H1 (cell line): ENCODE data around the gene YWHAB. TPM values are rescaled to one million over a fixed set of nuclear protein-coding genes. Genes with fewer than 3 reads are reported as not detected.

Experiments used
- CTCF ChIA-PET: fragments of 300-600 bp; sonication (Branson Sonifier 250); formaldehyde crosslinking; loops from one replicate; lab custom pipeline; 2021; ENCODE audit not compliant: partially characterized antibody; lab: Charles Lee
- POLR2A ChIA-PET: fragments of 300-600 bp; sonication (Branson Sonifier 250); formaldehyde crosslinking; loops from one replicate; lab custom pipeline; 2021; ENCODE audit warnings: inconsistent platforms; ENCODE audit not compliant: partially characterized antibody; lab: Charles Lee
- DNase-seq, 2 experiments: peaks; one replicate each; pipeline versions ENCODE4 v3.0.0 to v3.0.0-alpha.2; 2010 to 2022; ENCODE audit warnings: low spot score in 2 of 2, low read depth in 1 of 2, mixed read lengths in 1 of 2
- FAIRE-seq: peaks from 2 replicates; lab custom pipeline; 2011; peaks lifted over from hg19 to GRCh38; lab: Jason Lieb, UNC
- H2AFZ ChIP-seq: 2 replicates; pipeline ENCODE4 v1.8.1; 2012; ENCODE audit warnings: low read length, inconsistent platforms
- H2AK5ac ChIP-seq: 2 replicates; pipeline ENCODE4 v1.6.1; 2013; ENCODE audit warnings: low read depth, low read length
- H2BK120ac ChIP-seq: replicated peaks from 2 replicates; pipeline ENCODE3; 2013; ENCODE audit warnings: low read depth, low read length, inconsistent platforms
- H2BK12ac ChIP-seq: 2 replicates; pipeline ENCODE4 v1.6.1; 2013; ENCODE audit warnings: low read depth, low read length
- H2BK15ac ChIP-seq: 2 replicates; pipeline ENCODE4 v1.6.1; 2013; ENCODE audit warnings: low read length
- H2BK20ac ChIP-seq: 2 replicates; pipeline ENCODE4 v1.6.1; 2013; ENCODE audit warnings: low read length
- H2BK5ac ChIP-seq: 2 replicates; pipeline ENCODE4 v1.6.1; 2013; ENCODE audit warnings: low read depth, low read length
- H3K14ac ChIP-seq: 2 replicates; pipeline ENCODE4 v1.6.1; 2013; ENCODE audit warnings: inconsistent platforms; ENCODE audit not compliant: insufficient read length
- H3K18ac ChIP-seq: 2 replicates; pipeline ENCODE4 v1.6.1; 2013; ENCODE audit warnings: low read length; ENCODE audit errors: extremely low read depth
- H3K23ac ChIP-seq: 2 replicates; pipeline ENCODE4 v1.6.1; 2013; ENCODE audit warnings: inconsistent platforms; ENCODE audit not compliant: insufficient read length
- H3K23me2 ChIP-seq: 2 replicates; pipeline ENCODE4 v1.6.1; 2013; ENCODE audit warnings: low read depth, low read length
- H3K27ac ChIP-seq: 2 replicates; pipeline ENCODE4 v1.6.1; 2011; ENCODE audit warnings: low read depth, low read length, inconsistent platforms
- H3K27me3 ChIP-seq, 4 experiments: replicated peaks in 1 of 4; 1 replicate in 1 of 4; 2 replicates in 3 of 4; pipeline versions ENCODE4 v1.6.1 to v1.8.1; 2011 to 2013; ENCODE audit warnings: low read length in 3 of 4, mild to moderate bottlenecking in 3 of 4, inconsistent platforms in 2 of 4, mixed read lengths in 2 of 4, moderate library complexity in 1 of 4; ENCODE audit not compliant: control insufficient read depth in 3 of 4, insufficient read depth in 3 of 4; ENCODE audit errors: extremely low read depth in 1 of 4
- H3K36me3 ChIP-seq, 4 experiments: 2 replicates each; pipeline versions ENCODE4 v1.6.1 to v1.8.1; 2011 to 2013; ENCODE audit warnings: mild to moderate bottlenecking in 4 of 4, low read length in 3 of 4, moderate library complexity in 2 of 4, control low read depth in 1 of 4, inconsistent platforms in 1 of 4; ENCODE audit not compliant: insufficient read depth in 4 of 4, control insufficient read depth in 2 of 4
- H3K4ac ChIP-seq: replicated peaks from 2 replicates; pipeline ENCODE3; 2013; ENCODE audit warnings: low read length, low read depth, mixed read lengths, inconsistent platforms; ENCODE audit not compliant: insufficient read length
- H3K4me1 ChIP-seq, 4 experiments: replicated peaks in 1 of 4; 1 replicate in 1 of 4; 2 replicates in 3 of 4; pipeline versions ENCODE4 v1.6.1 to v1.8.1; 2011 to 2013; ENCODE audit warnings: low read length in 3 of 4, inconsistent platforms in 2 of 4, mixed read lengths in 1 of 4; ENCODE audit not compliant: insufficient read depth in 4 of 4, control insufficient read depth in 3 of 4
- H3K4me2 ChIP-seq, 2 experiments: 2 replicates each; pipeline versions ENCODE4 v1.6.1 to v1.8.1; 2011 to 2013; ENCODE audit warnings: low read depth in 2 of 2, low read length in 2 of 2, control low read depth in 1 of 2, inconsistent platforms in 1 of 2, mild to moderate bottlenecking in 1 of 2; ENCODE audit not compliant: insufficient read depth in 1 of 2
- H3K4me3 ChIP-seq, 4 experiments: fragments of 200-600, 300-600 bp in 1 of 4; sonication (generic), shearing (Covaris generic), sonication (Bioruptor Twin) in 1 of 4; 2 replicates each; pipeline versions ENCODE4 v1.5.1 to v1.8.1; 2011 to 2016; ENCODE audit warnings: low read length in 4 of 4, low read depth in 3 of 4, control low read depth in 2 of 4, inconsistent platforms in 2 of 4, mild to moderate bottlenecking in 2 of 4, mixed read lengths in 1 of 4, moderate library complexity in 1 of 4; ENCODE audit not compliant: insufficient read depth in 2 of 4; ENCODE audit errors: extremely low read depth in 1 of 4
- H3K56ac ChIP-seq: replicated peaks from 2 replicates; pipeline ENCODE3; 2013; ENCODE audit warnings: low read depth, mild to moderate bottlenecking, mixed read lengths, low read length, inconsistent platforms; ENCODE audit not compliant: insufficient read length
- H3K79me1 ChIP-seq: 2 replicates; pipeline ENCODE4 v1.6.1; 2013; ENCODE audit warnings: low read depth, low read length, control low read depth
- H3K79me2 ChIP-seq, 2 experiments: 2 replicates each; pipeline versions ENCODE4 v1.6.1 to v1.8.1; 2012 to 2013; ENCODE audit warnings: low read length in 2 of 2, mild to moderate bottlenecking in 2 of 2, inconsistent platforms in 1 of 2; ENCODE audit not compliant: insufficient read depth in 2 of 2, control insufficient read depth in 1 of 2
- H3K9ac ChIP-seq, 4 experiments: replicated peaks in 1 of 4; 1 replicate in 1 of 4; 2 replicates in 3 of 4; pipeline versions ENCODE4 v1.6.1 to v1.8.1; 2011 to 2013; ENCODE audit warnings: low read depth in 3 of 4, low read length in 3 of 4, control low read depth in 2 of 4, mild to moderate bottlenecking in 2 of 4, moderate library complexity in 2 of 4, inconsistent platforms in 1 of 4; ENCODE audit errors: extremely low read depth in 1 of 4
- H3K9me3 ChIP-seq, 2 experiments: 2 replicates each; pipeline versions ENCODE4 v1.6.1 to v1.8.1; 2012 to 2013; ENCODE audit warnings: mild to moderate bottlenecking in 2 of 2, moderate library complexity in 2 of 2, control low read depth in 1 of 2, inconsistent platforms in 1 of 2, low read depth in 1 of 2, low read length in 1 of 2, mixed read lengths in 1 of 2; ENCODE audit not compliant: insufficient read depth in 2 of 2
- H4K20me1 ChIP-seq, 2 experiments: replicated peaks in 1 of 2; 2 replicates each; pipeline versions ENCODE3 to v1.8.1; 2011 to 2013; ENCODE audit warnings: inconsistent platforms in 2 of 2, low read length in 2 of 2, mild to moderate bottlenecking in 1 of 2; ENCODE audit not compliant: insufficient read depth in 2 of 2, control insufficient read depth in 1 of 2
- H4K5ac ChIP-seq: 2 replicates; pipeline ENCODE4 v1.6.1; 2013; ENCODE audit warnings: low read length, low read depth, mixed read lengths, inconsistent platforms; ENCODE audit not compliant: insufficient read length
- H4K8ac ChIP-seq: 2 replicates; pipeline ENCODE4 v1.8.0; 2013; ENCODE audit warnings: mild to moderate bottlenecking, moderate library complexity, low read length, inconsistent platforms; ENCODE audit not compliant: insufficient read depth; ENCODE audit errors: extremely low read depth
- H4K91ac ChIP-seq: replicated peaks from 2 replicates; pipeline ENCODE3; 2013; ENCODE audit warnings: low read length, mixed read lengths, inconsistent platforms; ENCODE audit not compliant: insufficient read length
- ATF3 ChIP-seq: IDR thresholded peaks from 2 replicates; pipeline ENCODE4 v1.6.1; 2011; ENCODE audit warnings: low read depth, mild to moderate bottlenecking, low read length; ENCODE audit not compliant: insufficient read depth
- NANOG ChIP-seq: IDR thresholded peaks from 2 replicates; pipeline ENCODE4 v1.6.1; 2011; ENCODE audit warnings: low read length, low read depth, mild to moderate bottlenecking, inconsistent platforms; ENCODE audit not compliant: insufficient read depth, poor library complexity, severe bottlenecking
- POLR2A ChIP-seq, 2 experiments: IDR thresholded peaks; 1 replicate in 1 of 2; 2 replicates in 1 of 2; pipeline ENCODE4 v1.6.1; 2011; ENCODE audit warnings: low read depth in 2 of 2, low read length in 2 of 2, mild to moderate bottlenecking in 2 of 2; ENCODE audit errors: control extremely low read depth in 1 of 2
- RFX5 ChIP-seq: IDR thresholded peaks from 2 replicates; pipeline ENCODE4 v1.6.1; 2011; ENCODE audit warnings: low read depth, low read length, improper control_type of control experiment, borderline replicate concordance
- SIN3A ChIP-seq, 2 experiments: IDR thresholded peaks in 1 of 2; conservative IDR thresholded peaks in 1 of 2; 2 replicates each; pipeline ENCODE4 v1.6.1; 2011 to 2012; ENCODE audit warnings: low read length in 2 of 2, improper control_type of control experiment in 1 of 2, low read depth in 1 of 2, mild to moderate bottlenecking in 1 of 2
- WGBS, 2 experiments: shearing (Covaris generic) in 1 of 2; methylation state at CpG; one replicate each; pipeline versions ENCODE4 v1.1.6 to v1.1.7; 2013 to 2015; ENCODE audit warnings: low lambda C conversion rate in 2 of 2, mixed read lengths in 2 of 2, inconsistent platforms in 1 of 2, low coverage in 1 of 2, missing lambda C conversion rate in 1 of 2; ENCODE audit not compliant: insufficient replicate concordance in 2 of 2, insufficient coverage in 1 of 2, insufficient read length in 1 of 2; ENCODE audit errors: extremely low coverage in 1 of 2, missing lambda C conversion rate in 1 of 2; 5-methylcytosine and 5-hydroxymethylcytosine counted together
- polyA plus RNA-seq, 7 experiments: library from polyadenylated mRNA; depleted of rRNA in 3 of 7; stranded (reverse) in 5 of 7; unstranded in 2 of 7; fragments of >200 nt in 5 of 7; fragments of 200-250 nt in 2 of 7; gene quantifications; 1 replicate in 5 of 7; 2 replicates in 1 of 7; 4 replicates in 1 of 7; pipeline versions ENCODE4 v1.2.1 to v1.2.3, GENCODE V29; 2011 to 2013; ENCODE audit warnings: missing spikeins in 2 of 7, mixed read lengths in 2 of 7
- total RNA-seq: library from RNA; stranded (reverse); fragmentation: NEBNext Ultra II Directional; extraction: Animal tissue kit (Norgen Biotek cat#: 25700); gene quantifications from 2 replicates; pipeline ENCODE4 v1.2.1, GENCODE V29; 2021

Gene YWHAB
- total and polyA plus RNA-seq, 2 of the 8 experiments (the other 6 are each of a cell fraction or from before 2014, with no cell fraction given) = 72.9 to 256 TPM

- Histone ChIP-seq H3K27ac (no peak overlapping the region), H4K20me1 (peaks cover 18 to 30% of the 10 kb centered on the region in 2 experiments), H3K4me2 (no peak overlapping the region), H3K79me2 (peaks cover 22 to 100% of the 10 kb centered on the region in 2 experiments), H3K56ac (no peak overlapping the region), H3K79me1 (peaks cover 12% of the 10 kb centered on the region), H3K9me3 (no peaks in the 10 kb centered on the region), H3K9ac (no peak overlapping the region), H2AFZ (no peak overlapping the region), H2BK5ac (no peak overlapping the region), H4K8ac (no peak overlapping the region), H3K18ac (no peak overlapping the region), H2BK15ac (no peak overlapping the region), H3K27me3 (no peaks in the 10 kb centered on the region), H3K4me1 (no peaks in the 10 kb centered on the region), H2BK120ac (no peak overlapping the region), H3K36me3 (peaks cover 0 to 13% (median 6%) of the 10 kb centered on the region in 4 experiments; a peak in 5 of 8 replicates), H2BK12ac (no peak overlapping the region), H3K14ac (no peak overlapping the region), H3K23ac (no peak overlapping the region), H3K23me2 (no peaks in the 10 kb centered on the region), H2BK20ac (no peak overlapping the region), H4K5ac (no peak overlapping the region), H4K91ac (no peak overlapping the region), H3K4ac (no peak overlapping the region), H2AK5ac (no peak overlapping the region), H3K4me3 (no peak overlapping the region)
- TF ChIP-seq NANOG (no peak), RFX5 (no peak), SIN3A (conservative IDR thresholded peaks at IDR 0.05 in 1 of 2, IDR thresholded peaks at IDR 0.05 in 1 of 2; ENCODE audit: low read depth in 1 of 2, low read length in 2 of 2) (no peak), POLR2A (IDR thresholded peaks at IDR 0.05; ENCODE audit: control extremely low read depth in 1 of 2, low read depth in 2 of 2, low read length in 2 of 2) (0 out of 3 replicates have a peak, but pooled peaks of 1 of the 2 experiments have one; percentile 7), ATF3 (no peak)
- FAIRE-seq = no peak
- 89% methylated on average over 1 of the region's 1 CpG; no CpG with 5 or more reads in 1 of the 2 experiments for WGBS, 2 experiments
- POLR2A ChIA-PET = interaction anchor here (1.0 to 6.6 kb wide), 3 partner anchors 11 to 145 kb away, joined by 3 to 38 read pairs (median 7); partner anchors contain the start of genes PABPC1L and YWHAB
- DNase-seq = no peak
- CTCF ChIA-PET = interaction anchor here (1.5 kb wide), 1 partner anchor 98 kb away, joined by 3 read pairs; no protein-coding TSS in a partner anchor
Observed at GRCh38 chr20:44897133-44897532, 11.6 kb downstream of the YWHAB start.
